ENCODE measurements around the gene ESPL1.

Gene ESPL1

DNA sequence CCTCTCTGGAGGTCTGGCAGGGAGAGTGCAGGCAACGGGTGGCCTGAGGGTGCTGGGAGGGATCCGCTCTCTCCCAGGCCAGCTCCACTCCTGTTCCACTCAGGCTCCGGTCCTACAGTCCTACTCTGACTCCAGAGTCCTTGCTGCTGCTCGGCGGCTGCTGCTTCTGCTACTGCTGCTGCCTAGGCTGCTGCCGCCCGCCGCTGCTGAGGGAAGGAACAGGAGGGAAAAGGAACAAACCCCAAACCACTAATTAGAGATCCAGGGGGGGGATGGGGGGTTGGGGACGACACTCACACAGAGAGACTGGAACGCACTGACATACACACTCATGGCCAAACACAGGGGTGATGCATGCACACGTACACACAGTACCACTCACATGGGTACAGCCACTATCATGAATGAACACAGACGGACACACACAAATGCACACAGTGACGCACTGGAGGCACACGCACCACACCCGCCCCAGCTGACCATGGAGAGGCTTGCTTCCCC lies 68.1 kb downstream of the ESPL1 start, which contains the start of gene SP7:
Gene SP7, minus strand, starts transcription at position 174 of the 501 bp plus-strand sequence. CDS start 708 bp downstream, outside the sequence.
- no peak for DNase-seq (ENCODE audit: low spot score)

DNA sequence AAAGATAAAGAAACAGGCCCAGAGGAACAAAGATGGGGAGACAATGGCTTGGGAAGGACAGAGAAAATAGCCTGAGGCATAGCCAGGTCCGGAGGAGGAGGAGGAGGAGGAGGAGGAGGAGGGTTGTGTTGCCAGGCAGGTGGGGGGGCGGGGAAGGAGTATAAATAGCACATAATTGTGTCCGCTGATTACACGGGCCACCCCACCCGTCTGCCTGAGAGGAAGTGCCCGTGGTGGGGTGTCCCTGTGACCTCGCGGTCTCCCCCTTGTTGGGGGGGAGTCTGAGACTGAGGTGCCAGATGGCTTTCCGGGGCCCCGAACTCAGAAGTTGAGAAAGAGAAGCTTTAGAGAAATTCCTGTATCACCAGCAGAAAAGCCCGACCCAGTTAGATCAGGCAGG lies 69.9 kb downstream of the ESPL1 start:
- no peak for DNase-seq (ENCODE audit: low spot score)

DNA sequence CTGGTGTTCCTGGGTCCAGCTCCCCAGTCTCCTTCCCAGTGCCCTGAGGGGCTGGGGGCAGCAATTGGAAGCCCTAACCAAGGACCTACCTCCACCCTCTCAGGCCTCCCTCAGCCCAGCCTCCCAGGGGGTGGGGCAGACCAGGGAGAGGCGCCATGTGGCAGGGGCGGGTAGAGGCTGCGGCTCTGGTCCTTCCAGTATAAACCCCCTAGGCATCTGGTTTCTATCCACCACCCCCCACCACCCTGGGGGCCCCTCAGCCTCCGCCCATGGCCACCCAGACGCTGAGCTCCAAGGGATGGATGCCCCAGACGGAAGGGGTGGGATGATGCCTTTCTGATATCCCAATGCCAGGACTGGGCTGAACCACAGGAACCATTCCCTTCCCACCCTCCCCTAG lies 70.8 kb downstream of the ESPL1 start:
- DNase-seq (ENCODE audit: low spot score) = no peak

DNA sequence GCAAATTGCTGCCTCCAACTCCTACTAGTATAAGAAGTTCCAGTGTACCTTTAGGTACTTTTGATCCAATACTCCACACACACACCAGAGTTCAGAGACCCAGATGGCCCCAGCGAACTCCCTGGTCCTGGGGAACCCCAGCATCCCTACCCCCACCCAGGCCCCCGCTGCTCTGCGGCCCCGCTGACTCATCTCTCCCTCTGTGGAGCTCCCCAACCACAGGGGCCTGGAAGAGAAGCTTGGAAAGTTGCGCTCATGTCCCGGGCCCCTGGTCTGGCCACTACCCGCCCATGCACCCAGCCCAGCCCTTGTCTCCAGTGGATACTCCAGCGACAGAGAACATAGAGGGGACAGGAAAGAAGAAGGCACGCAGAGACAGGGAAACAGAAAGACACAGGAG lies 72.3 kb downstream of the ESPL1 start:
- no peak for DNase-seq (ENCODE audit: low spot score)
